ENCODE results near the gene MGLL. TPM values are rescaled to one million over a fixed set of nuclear protein-coding genes. Genes with fewer than 3 reads are reported as not detected.

Gene MGLL
- total RNA-seq, 4 donors from 2014 or later: 36.7 to 146 (median 73.5) TPM

GRCh38 chr3:127848131-127849129 is 26.1 kb upstream of the MGLL start:
- no peaks in the 10 kb centered on the region for H3K36me3 ChIP-seq
- TF ChIP-seq POLR2A (IDR thresholded peaks at IDR 0.05): no peak
- TF ChIP-seq, protein P1, sequence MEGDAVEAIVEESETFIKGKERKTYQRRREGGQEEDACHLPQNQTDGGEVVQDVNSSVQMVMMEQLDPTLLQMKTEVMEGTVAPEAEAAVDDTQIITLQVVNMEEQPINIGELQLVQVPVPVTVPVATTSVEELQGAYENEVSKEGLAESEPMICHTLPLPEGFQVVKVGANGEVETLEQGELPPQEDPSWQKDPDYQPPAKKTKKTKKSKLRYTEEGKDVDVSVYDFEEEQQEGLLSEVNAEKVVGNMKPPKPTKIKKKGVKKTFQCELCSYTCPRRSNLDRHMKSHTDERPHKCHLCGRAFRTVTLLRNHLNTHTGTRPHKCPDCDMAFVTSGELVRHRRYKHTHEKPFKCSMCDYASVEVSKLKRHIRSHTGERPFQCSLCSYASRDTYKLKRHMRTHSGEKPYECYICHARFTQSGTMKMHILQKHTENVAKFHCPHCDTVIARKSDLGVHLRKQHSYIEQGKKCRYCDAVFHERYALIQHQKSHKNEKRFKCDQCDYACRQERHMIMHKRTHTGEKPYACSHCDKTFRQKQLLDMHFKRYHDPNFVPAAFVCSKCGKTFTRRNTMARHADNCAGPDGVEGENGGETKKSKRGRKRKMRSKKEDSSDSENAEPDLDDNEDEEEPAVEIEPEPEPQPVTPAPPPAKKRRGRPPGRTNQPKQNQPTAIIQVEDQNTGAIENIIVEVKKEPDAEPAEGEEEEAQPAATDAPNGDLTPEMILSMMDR (IDR thresholded peaks at IDR 0.05): peak in 3 of 6 experiments; percentile 17 to 45 (median 30)
- H3K27ac ChIP-seq: peak overlapping the region; percentile 65 to 90 (median 80)
- H3K4me3 ChIP-seq: no peak overlapping the region
- no peaks in the 10 kb centered on the region for H3K27me3 ChIP-seq
- intact Hi-C loops (cut with DNase I): no loop called here
- no peaks in the 10 kb centered on the region for H3K9me3 ChIP-seq
- peaks cover 5 to 40% (median 18%) of the 10 kb centered on the region in 3 donors for H3K4me1 ChIP-seq
- WGBS, 2 donors: 31 to 55% methylated on average over 9 of the region's 9 CpGs
- DNase-seq: no peak

DNA sequence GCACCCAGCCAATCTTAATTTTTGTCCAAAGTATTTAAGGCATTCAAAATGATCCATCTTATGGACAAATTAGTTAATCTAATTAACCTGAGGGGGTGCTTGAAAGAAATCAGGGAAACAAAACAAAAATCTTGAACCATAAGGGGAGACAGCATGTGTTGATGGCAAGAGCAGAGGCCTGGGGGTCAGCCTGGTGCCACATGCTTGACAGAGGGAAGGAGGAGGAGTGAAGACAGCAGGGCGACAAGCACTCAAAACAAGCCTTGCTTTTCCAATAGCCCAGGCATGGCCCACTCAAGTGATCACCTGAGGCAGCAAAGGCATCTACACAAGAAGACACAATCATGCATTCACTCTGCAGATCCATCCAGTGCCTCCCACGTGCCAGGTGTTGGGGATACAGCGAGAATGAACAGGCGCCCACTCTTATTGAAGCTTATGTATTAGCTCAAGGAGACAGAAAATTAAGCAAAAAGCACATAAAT is 25.0 kb upstream of the MGLL start:
- H3K9me3 ChIP-seq: no peaks in the 10 kb centered on the region
- peaks cover 5 to 40% (median 18%) of the 10 kb centered on the region in 3 donors for H3K4me1 ChIP-seq
- no peaks in the 10 kb centered on the region for H3K27me3 ChIP-seq
- peak overlapping the region; percentile 55 to 90 (median 74) for H3K27ac ChIP-seq
- DNase-seq: no peak
- H3K4me3 ChIP-seq: no peak overlapping the region
- no peaks in the 10 kb centered on the region for H3K36me3 ChIP-seq
- intact Hi-C loops (cut with DNase I): no loop called here
- WGBS, 2 donors: 90 to 97% methylated on average over 4 of the region's 4 CpGs
- no peak for TF ChIP-seq POLR2A (IDR thresholded peaks at IDR 0.05)
- TF ChIP-seq, protein P1 (IDR thresholded peaks at IDR 0.05): no peak

DNA sequence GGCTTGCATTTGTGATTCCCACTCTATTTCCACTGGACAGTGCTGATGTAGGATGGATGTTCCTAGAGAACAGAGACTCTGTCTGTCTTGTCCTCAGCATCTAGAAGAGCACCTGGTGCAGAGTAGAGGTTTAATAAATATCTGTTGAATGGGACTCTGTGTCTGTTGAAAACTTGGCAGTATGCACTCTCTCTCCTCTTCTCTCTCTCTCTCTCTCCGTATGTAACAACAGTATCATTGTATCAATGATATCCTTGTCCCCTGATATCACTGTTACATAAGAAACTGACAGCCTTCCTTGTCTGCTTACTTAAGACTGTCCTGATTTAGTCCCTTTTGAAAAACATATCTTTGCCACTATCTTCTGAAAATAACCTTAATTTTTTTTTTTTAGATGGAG is 24.3 kb upstream of the MGLL start:
- H3K27me3 ChIP-seq: no peaks in the 10 kb centered on the region
- WGBS, 2 donors: 68 to 74% methylated on average over 1 of the region's 1 CpG
- intact Hi-C loops (cut with DNase I): no loop called here
- H3K9me3 ChIP-seq: no peaks in the 10 kb centered on the region
- no peaks in the 10 kb centered on the region for H3K36me3 ChIP-seq
- DNase-seq: no peak
- H3K4me3 ChIP-seq: no peak overlapping the region
- peak overlapping the region in 3 of 4 donors; percentile 65 to 90 (median 82) for H3K27ac ChIP-seq
- H3K4me1 ChIP-seq: peaks cover 5 to 40% (median 18%) of the 10 kb centered on the region in 3 donors
- TF ChIP-seq, protein P1 (IDR thresholded peaks at IDR 0.05): no peak
- no peak for TF ChIP-seq POLR2A (IDR thresholded peaks at IDR 0.05)

- Histone ChIP-seq H3K27ac (no peak overlapping the region), H3K4me1 (peaks cover 5 to 31% (median 18%) of the 10 kb centered on the region in 3 donors), H3K4me3 (no peak overlapping the region), H3K27me3 (no peaks in the 10 kb centered on the region), H3K36me3 (no peaks in the 10 kb centered on the region), H3K9me3 (no peaks in the 10 kb centered on the region)
- no peak for TF ChIP-seq POLR2A (IDR thresholded peaks at IDR 0.05)
- TF ChIP-seq, protein P1 (IDR thresholded peaks at IDR 0.05): no peak
- WGBS, 2 donors: 66 to 82% methylated on average over 4 to 6 of the region's 6 CpGs
- intact Hi-C loops (cut with DNase I): no loop called here
- DNase-seq: no peak
Measured at GRCh38 chr3:127844326-127844942, 22.1 kb upstream of the MGLL start.

DNA sequence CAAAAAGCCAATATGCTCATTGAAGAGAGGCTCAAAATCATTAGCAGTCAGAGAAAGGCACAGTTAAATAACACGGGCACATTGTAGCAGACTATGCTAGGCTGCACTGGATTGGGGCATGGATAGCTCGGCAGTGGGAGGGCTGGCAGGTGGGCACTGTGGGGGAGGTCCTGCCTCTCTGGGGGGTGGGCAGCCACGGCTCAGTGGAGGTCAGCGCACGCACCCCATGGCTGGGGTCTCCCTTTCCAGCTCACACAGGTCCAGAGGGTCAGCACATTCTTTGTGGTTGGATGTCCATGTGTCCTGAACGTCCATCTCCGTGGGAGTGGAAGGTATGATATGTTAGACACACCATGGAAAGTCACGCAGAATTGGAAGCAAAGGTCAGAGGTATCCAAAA is 18.4 kb upstream of the MGLL start:
- no peaks in the 10 kb centered on the region for H3K36me3 ChIP-seq
- no peak overlapping the region for H3K4me3 ChIP-seq
- whole genome bisulfite sequencing, 2 donors: 82 to 100% methylated on average over 2 to 4 of the region's 8 CpGs

More for the DNA sequence above, 18.4 kb upstream of the MGLL start:
- Histone ChIP-seq H3K9me3 (no peaks in the 10 kb centered on the region), H3K27ac (no peak overlapping the region), H3K4me1 (peaks cover 0 to 18% (median 5%) of the 10 kb centered on the region in 3 donors), H3K27me3 (no peaks in the 10 kb centered on the region)
- intact Hi-C loops (cut with DNase I): no loop called here
- no peak for DNase-seq
- TF ChIP-seq, protein P1 (IDR thresholded peaks at IDR 0.05): no peak
- no peak for TF ChIP-seq POLR2A (IDR thresholded peaks at IDR 0.05)

Measured in esophagus squamous epithelium (tissue), 5 donors.